NAMALWA (cell line): Measurements from ENCODE around the gene SERPINE1.
"Not testable (repeated sequence)": the region's sequence is repeated elsewhere in the genome, so short reads cannot be mapped to it uniquely, and the experiment has no call there.

Experiments used
- DNase-seq: peaks from one replicate; pipeline ENCODE4 v3.0.0-alpha.2; 2015; ENCODE audit warnings: low spot score

Gene SERPINE1

DNA sequence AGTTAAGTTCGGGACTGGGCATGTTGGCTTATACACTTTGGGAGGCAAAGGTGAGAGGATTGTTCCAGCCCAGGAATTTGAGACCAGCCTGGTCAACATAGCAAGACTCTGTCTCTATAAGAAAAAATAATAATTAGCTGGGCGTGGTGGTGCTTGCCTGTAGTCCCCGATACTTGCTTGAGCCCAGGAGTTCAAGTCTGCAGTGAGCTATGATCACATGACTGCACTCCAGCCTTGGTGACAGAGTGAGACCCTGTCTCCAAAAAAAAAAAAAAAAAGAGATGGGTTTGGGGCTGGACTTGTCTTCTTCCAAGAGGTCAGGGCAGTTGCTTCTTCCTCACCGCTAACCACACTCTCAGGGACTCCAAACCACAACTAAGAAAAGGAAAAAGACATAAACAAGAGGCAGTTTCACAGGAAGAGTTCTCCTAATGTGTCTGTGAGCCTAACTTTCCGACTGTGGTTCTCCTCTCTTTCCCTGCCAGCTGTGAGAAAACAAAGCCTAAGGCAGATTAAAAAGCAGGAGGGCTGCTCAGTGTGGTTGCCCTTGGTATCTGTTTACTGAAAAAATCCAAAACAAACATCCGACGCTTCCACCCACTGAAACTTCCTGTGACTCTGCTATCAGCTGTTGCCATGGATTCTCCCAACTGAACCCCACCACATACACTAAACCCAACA, 2.4 kb upstream of the SERPINE1 start:
- no peak for DNase-seq

DNA sequence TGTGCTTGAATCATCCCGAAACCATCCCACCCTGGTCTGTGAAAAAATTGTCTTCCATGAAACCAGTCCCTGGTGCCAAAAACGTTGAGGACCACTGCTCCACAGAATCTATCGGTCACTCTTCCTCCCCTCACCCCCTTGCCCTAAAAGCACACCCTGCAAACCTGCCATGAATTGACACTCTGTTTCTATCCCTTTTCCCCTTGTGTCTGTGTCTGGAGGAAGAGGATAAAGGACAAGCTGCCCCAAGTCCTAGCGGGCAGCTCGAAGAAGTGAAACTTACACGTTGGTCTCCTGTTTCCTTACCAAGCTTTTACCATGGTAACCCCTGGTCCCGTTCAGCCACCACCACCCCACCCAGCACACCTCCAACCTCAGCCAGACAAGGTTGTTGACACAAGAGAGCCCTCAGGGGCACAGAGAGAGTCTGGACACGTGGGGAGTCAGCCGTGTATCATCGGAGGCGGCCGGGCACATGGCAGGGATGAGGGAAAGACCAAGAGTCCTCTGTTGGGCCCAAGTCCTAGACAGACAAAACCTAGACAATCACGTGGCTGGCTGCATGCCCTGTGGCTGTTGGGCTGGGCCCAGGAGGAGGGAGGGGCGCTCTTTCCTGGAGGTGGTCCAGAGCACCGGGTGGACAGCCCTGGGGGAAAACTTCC, 784 bp upstream of the SERPINE1 start:
- peak; percentile 73 for DNase-seq

DNA sequence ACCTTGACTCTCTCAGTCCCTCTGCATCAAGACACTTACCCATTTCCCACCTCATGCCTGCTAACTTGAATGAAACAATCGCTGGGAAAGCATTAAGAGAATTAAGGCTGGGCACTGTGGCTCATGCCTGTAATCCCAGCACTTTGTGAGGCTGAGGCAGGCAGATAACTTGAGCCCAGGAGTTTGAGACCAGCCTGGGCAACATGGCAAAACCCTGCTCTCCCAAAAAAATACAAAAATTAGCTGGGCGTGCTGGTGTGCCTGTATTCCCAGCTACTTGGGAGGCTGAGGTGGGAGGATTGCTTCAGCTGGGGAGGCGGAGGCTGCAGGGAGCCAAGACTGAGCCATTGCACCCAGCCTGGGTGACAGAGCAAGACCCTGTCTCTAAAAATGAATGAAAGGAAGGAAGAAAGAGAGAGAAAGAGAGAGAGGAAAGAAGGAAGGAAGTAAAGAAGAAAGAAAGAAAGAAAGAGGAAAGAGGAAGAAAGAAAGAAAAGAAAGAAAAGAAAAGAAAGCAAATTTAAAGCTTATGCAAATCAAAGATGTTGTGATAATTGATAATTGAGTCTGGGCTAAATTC, 646 bp downstream of the SERPINE1 start:
- DNase-seq, result no peak

DNA sequence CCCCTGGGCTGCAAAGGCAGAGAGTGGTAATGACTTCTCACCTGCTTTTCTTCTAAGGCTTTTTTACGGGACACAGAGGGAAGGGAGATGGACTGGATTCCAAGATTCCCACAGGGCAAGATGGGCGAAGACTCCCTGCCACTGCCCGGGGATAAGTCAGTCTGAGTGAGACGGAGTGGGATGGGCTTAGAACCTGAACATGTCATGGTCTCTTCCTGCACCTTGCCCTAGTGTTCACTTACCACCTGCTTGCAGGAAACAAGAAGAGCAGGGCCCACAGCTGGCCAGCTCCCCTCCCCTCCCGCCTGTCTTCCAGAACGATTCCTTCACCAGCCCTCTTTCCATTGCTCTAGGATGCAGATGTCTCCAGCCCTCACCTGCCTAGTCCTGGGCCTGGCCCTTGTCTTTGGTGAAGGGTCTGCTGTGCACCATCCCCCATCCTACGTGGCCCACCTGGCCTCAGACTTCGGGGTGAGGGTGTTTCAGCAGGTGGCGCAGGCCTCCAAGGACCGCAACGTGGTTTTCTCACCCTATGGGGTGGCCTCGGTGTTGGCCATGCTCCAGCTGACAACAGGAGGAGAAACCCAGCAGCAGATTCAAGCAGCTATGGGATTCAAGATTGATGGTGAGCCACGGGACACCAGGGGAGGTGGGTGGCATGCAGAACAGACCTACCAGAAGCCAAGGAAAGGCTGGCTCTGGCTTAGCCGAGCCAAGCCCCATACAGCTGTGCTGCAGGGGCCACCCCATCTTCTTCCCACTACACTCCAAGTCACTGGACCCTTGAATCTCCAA, 1.3 kb downstream of the SERPINE1 start:
- peak; percentile 57 for DNase-seq

DNA sequence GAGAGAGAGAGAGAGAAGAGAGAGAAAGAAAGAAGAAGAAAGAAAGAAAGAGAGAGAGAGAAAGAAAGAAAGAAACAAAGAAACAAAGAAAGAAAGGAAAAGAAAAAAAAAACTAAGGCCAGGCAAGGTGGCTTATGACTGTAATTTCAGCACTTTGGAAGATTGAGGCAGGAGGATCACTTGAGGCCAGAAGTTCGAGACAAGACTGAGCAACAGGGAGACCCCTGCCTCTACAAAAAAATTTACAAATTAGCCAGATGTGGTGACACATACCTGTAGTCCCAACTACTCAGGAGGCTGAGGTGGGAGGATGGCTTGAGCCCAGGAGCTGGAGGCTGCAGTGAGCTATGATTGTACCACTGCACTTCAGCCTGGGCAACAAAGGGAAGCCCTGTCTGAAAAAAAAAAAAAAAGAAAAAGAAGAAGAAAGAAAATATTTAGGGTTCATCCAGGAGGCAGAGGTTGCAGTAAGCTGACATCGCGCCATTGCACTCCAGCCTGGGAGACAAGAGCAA, 2.8 kb downstream of the SERPINE1 start:
- DNase-seq, result no peak

DNA sequence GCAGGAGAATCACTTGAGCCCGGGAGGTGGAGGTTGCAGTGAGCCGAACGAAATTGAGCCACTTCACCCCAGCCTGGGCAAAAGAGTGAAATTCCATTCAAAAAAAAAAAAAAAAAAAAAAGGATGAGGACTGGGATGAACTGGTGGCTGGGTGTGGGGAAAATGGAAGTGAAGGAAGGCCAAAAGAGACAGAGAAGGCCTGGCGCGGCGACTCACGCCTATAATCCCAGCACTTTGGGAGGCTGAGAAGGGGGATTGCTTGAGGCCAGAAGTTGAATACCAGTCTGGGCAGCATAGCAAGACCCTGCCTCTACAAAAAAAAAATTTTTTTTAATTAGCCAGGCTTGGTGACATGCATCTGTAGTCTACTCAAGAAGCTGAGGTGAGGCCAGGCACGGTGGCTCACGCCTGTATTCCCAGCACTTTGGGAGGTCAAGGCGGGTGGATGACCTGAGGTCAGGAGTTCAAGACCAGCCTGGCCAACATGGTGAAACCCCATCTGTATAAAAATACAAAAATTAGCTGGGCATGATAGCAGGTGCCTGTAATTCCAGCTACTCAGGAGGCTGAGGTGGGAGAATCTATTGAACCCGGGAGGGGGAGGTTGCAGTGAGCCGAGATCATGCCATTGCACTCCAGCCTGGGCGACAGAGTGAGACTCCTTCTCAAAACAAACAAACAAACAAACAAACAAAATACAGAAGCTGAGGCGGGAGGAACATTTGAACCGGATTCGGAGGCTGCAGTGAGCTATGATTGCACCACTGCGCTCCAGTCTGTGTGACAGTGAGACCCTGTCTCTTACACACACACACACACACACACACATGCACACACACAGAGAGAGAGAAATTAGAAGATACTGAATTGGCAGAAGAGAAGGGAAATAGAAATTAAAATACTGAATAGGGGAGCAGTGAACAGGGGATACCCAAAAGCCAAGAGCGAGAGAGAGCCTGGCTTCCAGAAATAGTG, 6.0 kb downstream of the SERPINE1 start:
- not testable (repeated sequence) for DNase-seq

DNA sequence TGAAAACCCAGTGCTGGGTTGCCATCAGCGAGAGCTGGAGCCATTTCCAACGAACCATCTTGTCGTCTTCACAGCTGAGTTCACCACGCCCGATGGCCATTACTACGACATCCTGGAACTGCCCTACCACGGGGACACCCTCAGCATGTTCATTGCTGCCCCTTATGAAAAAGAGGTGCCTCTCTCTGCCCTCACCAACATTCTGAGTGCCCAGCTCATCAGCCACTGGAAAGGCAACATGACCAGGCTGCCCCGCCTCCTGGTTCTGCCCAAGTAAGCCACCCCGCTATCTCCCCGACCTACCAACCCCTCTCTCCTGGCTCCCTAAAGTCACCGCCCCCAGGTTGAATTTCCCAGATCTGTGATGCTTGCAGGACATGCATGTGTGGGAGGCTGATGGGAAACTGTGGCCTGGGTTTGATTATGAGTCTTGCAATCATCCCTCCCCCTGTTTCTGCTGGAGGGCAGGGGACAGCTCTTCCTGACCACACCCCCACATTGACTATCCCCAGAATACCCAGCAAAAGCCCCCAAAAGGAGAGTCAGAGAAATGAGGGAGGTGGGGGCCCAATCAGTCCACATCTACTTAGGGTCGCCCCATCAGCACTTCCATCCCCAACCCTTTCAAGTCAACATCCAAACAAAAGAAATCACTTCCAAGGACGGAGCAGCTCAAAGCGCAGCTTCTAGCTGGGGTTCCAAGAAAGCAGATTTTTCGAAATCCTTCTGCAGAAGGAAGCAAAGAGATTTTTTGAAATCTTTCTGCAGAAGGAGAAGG, 6.9 kb downstream of the SERPINE1 start:
- DNase-seq, result no peak

DNA sequence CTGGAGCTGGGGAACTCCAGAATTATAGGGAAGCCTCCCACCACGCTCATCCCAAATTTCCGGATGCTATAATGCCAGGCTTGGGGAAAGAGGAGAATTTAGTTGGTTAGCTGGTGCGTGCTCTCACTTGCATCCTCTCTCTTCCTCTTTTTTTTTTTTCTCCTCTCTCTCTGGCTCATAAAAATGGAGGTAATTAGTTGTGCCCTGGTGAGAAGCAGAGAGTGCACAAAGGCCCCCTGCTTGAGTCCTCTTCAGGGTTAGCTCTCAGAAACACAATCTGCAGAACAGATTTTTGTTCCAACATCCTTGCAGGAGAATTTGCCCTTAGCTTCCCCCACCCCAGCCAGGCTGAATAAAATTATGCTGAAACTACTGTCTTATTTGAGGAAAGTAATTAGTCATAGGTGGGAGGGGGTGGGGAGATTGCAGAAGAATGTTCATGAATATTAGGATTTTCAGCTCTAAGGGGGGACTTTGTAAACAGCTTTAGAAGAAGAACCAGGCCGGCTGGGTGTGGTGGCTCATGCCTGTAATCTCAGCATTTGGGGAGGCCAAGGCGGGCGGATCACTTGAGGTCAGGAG, 7.6 kb downstream of the SERPINE1 start:
- DNase-seq, result no peak

DNA sequence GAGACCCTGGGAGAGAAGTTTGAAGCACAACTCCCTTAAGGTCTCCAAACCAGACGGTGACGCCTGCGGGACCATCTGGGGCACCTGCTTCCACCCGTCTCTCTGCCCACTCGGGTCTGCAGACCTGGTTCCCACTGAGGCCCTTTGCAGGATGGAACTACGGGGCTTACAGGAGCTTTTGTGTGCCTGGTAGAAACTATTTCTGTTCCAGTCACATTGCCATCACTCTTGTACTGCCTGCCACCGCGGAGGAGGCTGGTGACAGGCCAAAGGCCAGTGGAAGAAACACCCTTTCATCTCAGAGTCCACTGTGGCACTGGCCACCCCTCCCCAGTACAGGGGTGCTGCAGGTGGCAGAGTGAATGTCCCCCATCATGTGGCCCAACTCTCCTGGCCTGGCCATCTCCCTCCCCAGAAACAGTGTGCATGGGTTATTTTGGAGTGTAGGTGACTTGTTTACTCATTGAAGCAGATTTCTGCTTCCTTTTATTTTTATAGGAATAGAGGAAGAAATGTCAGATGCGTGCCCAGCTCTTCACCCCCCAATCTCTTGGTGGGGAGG, 10.8 kb downstream of the SERPINE1 start:
- no peak for DNase-seq

DNA sequence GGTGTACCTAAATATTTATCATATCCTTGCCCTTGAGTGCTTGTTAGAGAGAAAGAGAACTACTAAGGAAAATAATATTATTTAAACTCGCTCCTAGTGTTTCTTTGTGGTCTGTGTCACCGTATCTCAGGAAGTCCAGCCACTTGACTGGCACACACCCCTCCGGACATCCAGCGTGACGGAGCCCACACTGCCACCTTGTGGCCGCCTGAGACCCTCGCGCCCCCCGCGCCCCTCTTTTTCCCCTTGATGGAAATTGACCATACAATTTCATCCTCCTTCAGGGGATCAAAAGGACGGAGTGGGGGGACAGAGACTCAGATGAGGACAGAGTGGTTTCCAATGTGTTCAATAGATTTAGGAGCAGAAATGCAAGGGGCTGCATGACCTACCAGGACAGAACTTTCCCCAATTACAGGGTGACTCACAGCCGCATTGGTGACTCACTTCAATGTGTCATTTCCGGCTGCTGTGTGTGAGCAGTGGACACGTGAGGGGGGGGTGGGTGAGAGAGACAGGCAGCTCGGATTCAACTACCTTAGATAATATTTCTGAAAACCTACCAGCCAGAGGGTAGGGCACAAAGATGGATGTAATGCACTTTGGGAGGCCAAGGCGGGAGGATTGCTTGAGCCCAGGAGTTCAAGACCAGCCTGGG, 11.4 kb downstream of the SERPINE1 start:
- DNase-seq, result peak; percentile 94

DNA sequence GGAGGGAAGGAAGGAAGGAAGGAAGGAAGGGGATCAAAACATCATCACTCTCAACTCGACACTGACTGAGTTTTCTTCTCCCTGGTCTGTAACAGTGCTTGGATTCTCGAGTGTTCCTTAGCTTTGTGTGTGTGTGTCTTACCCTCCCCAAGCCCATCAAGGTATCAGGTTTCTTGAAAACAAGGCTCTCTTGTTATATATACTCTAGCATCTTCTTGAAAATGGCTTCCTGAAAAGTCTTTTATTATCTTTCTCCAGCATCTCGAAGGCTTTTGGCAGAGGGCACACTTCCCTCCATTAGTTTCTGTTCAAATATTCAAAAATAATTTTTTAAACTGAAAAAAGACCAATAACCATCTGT, 13.4 kb downstream of the SERPINE1 start:
- no peak for DNase-seq

DNA sequence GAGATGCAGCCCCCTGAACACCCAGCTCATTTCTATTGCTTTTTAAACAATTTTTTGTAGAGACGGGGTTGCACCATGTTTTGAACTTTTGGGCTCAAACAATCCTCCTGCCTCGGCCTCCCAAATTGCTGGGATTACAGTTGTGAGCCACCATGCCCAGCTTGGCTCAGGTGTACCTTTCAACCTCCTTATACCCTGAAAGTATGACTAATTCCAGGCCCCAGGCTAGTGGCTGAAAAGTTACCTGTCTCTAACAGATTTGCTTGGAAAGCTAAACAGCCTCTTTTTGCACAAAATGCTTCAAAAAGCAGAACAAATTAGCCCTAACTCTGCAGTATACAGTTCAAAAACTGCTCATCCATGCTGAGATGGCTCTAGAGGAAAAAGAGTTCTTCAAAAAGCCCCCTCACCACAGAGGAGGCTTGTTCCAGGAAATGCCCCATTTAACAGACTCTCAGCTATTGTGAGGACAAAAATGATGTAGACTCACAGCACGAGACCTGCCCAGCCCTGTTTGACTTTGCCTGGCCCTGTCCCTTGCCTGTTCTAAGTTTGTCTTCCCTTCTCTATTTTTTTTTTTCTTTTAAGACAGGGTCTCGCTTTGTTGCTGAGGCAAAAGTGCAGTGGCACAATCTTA, 14.0 kb downstream of the SERPINE1 start:
- no peak for DNase-seq

DNA sequence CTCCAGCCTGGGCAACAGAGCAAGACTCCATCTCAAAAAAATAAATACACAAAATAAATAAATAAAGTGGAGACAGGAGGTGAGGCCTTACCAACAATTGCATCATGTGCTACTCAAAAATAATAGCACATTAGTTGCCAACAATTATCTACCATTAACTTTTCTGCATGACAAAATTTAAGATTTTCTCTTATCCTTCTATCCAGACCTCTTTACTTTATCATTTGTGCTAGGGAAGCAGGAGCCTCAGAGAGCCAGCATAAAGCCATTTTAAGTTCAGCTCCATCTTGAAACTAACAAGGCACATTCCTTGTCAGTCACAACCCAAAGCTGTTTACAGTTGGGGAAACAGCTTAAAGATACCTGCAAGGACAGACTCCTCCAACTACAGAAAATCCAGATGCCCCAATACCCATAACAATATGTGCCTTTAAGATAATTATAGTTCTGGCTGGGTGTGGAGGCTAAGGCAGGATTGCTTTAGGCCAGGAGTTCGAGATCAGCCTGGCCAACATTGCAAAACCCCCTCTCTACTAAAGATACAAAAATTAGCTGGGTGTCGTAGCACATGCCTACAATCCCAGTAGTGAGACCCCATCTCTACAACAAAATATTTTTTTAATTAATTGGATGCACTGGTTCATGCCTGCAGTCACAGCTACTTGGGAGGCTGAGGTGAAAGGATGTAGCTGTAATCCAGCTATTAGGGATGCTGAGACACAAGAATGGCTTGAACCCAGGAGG, 25.2 kb downstream of the SERPINE1 start:
- DNase-seq, result no peak

DNA sequence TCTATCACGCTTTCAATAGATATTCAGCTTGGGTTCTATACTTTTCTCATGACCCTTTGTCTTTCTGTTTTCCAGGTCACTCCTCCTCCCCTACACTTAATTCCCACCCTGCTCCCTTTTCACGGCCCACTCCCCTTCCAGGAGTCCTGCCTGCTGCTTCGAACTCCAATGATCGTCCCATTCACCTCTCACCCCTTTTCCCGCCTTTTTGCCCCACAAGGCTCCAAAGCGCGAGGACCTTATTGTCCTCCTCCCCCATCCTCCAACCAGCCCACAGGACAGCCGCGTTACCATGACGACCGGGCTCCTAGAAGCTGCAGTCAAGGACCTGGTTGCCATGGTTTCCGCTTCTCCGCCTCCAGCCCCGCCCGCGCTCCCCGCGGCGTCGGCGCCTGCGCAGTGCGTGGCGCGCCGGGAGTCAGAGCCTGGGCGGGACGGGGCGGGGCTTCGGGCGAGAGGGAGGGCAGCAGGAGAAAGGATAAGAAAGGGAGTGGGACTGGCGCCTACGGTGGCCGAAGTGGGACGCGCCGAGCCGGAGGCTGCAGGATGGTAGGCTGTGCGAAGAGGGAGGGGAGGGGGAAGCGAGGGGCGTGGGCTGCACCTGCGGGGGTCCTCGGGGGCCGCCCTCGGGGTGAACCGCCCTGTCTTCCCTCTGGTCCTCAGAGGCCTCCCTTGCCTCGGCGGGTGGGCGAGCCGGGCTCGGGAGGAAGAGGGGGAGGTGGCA, 27.2 kb downstream of the SERPINE1 start, which contains the start of gene AP1S1:
AP1S1 (plus strand) TSS at position 508 of the 724 bp plus-strand sequence; CDS start at position 547, 39 bp downstream.
- DNase-seq, result peak; percentile 98

DNA sequence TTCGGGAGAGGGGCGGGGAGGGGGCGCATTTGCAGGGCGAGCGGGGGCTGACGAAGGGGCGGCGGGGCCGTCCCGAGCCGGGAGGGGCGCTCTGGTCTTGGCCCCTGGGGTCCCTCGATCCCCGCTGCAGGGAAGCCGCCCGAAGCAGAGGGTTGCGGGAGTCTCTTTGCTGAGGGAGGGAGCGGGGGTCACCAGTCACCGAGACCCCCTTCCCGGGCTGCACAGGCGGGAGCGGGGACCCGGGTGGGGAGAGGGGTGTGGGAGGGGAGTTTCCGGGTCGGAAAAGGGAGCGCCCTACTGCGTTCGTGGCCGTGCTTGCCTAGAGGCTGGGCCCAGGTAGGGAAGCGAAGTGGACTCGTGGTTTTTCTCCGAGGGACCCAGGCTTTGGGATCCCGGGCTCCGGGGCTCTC, 27.8 kb downstream of the SERPINE1 start:
- no peak for DNase-seq

DNA sequence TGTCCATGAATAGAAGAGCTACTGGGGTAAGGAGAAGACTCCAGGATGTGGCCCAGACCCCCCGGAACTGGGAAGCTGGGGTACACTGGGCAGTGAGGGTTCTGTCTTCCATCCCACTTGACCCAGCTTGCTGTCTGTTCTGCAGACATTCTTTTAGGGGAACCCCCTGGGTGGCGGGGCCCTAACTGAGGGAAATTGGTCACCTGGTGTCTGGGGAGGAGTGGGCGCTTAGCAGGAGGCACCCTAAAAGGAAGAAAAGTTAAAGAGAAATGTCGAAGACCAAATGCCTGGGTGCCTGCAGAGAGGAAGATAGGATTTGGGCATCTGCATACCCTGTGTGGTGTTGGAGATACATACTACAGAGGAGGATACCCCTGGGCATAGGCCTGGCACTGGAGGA, 28.4 kb downstream of the SERPINE1 start:
- no peak for DNase-seq

DNA sequence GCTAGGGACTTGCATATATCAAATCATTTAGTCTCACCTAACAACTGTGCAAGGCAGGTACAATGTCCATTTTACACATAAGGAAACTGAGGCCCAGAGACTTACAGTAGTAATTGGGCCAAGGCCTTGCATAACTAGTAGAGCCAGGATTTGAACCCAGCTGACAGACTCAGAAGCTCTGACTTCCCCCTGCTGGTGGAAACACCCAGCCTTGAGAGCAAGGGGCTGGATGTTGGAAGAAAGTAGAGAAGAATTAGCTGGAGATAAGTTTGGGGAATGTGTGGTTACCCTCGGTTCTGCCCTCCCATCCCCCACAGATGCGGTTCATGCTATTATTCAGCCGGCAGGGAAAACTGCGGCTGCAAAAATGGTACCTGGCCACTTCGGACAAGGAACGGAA, 29.4 kb downstream of the SERPINE1 start:
- peak; percentile 63 for DNase-seq
